GM19099 (cell line): ENCODE measurements around the gene CBR4.

ENCODE experiments used
- POLR2A ChIP-seq: IDR thresholded peaks from 3 replicates; pipeline ENCODE4 v1.6.1; 2011; ENCODE audit warnings: low read depth; ENCODE audit not compliant: insufficient read length; ENCODE audit errors: extremely low read depth

Gene CBR4

DNA sequence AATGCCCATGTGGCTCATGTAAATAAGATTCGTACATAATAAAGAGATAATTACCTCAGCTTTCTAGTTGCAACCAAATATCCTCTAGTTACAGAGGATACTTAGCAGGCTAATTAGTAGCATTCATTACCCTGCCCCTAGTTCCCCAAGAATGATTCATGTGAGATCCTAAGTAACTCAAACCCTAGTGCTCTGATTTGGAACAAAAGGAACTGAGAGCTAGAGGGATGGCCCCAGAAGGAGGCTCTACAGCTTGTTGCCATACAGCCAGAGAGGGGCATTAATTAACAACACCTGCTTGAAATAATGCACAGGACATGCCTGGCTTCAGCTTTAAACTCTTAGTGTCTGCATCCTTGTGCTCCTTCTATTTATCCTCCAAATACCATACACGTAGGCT lies 32.6 kb upstream of the CBR4 start:
- no peak for TF ChIP-seq POLR2A

- TF ChIP-seq POLR2A = no peak
These were observed 30.7 kb upstream of the CBR4 start for GRCh38 chr4:169040559-169041261.

DNA sequence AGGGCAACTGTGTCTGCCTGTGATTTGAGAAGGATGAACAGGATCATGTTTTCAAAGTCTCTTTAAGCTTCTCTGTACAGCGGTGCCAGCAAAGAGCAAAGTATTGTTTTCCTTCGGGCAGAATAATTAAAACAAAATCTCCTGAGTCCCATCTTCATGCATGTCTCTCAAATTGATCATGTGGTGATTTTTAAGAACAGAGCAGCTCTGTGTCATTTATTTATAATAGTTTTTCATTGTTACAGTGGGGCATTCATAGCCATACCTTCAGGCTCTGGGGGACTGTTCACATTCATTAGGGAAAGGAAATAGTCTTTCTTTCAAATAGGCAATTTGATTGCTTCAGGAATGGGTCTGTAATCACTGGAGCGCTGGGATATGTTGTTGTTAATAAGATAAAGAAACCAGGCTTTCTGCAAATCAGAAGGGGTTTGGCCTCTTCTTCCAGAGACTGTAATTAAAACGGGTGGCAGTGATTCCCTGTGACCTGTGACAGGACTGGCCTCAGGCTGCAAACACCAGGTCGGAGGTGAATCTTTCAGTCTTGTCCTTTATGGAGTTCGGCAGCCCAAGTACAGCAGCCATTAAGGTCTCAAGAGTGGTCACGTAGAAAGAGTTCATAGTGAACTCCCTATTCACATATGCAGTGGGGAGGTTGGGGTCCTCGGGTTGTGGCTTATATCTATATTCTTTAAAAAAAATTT lies 29.3 kb upstream of the CBR4 start:
- no peak for TF ChIP-seq POLR2A

- TF ChIP-seq POLR2A = no peak
These were observed 27.5 kb upstream of the CBR4 start for GRCh38 chr4:169037506-169037905.

GRCh38 chr4:169033660-169034059 lies 23.6 kb upstream of the CBR4 start:
- no peak for TF ChIP-seq POLR2A

DNA sequence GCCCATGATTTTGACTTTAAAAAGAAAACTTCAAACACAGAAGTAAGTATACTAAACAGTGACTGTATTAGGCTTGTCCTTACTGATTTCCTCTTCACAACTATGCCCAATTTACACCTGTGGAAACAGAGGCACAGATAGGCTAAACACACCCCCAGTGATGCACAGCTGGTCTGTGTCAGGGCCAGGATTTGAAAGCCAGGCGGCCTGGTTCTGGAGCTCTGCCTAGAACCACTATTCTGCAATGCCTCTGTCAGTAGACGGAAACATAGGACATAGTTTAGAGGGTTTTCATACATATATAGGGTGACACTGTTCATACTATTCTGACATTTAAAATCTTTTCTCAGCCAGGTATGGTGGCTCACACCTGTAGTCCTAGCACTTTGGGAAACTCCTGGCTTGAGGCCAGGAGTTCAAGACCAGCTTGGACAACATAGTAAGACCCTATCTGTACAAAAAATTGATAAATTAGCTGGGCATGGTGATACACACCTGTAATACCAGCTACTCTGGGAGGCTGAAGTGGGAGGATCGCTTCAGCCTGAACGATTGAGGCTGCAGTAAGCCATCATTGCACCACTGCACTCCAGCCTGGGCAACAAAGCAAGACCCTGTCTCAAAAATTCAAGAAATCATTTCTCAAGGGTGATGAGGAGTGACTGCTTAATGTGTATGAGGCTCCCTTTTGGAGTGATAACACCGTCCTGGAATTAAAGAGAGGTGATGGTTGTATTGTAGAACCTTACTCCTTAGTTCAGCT lies 23.0 kb upstream of the CBR4 start:
- TF ChIP-seq POLR2A = no peak

- no peak for TF ChIP-seq POLR2A
These were observed 22.1 kb upstream of the CBR4 start for GRCh38 chr4:169032194-169032593.

GRCh38 chr4:169031392-169031791 lies 21.3 kb upstream of the CBR4 start:
- TF ChIP-seq POLR2A = no peak

- TF ChIP-seq POLR2A = no peak
These were observed 20.5 kb upstream of the CBR4 start for GRCh38 chr4:169030562-169030982.

DNA sequence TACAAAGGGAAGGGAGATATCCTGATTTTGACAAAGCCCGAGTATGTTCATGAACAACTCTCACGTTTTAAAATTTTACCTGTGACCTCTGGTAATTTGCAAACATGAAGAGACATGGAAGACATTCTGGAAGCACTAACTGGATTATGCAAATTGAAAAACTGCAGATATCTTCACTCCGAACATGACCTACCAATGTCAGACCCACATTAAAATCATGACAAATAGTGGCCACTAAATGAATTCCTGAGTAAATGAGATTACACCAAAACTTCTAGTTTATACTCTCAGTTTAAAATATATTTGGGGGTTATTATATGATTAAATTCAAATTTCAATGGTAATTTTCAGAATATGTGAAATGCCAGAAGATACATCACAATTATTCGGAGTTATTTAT lies 19.9 kb upstream of the CBR4 start:
- no peak for TF ChIP-seq POLR2A

GRCh38 chr4:169027663-169028062 lies 17.6 kb upstream of the CBR4 start:
- no peak for TF ChIP-seq POLR2A

GRCh38 chr4:169025184-169025583 lies 15.1 kb upstream of the CBR4 start:
- no peak for TF ChIP-seq POLR2A

DNA sequence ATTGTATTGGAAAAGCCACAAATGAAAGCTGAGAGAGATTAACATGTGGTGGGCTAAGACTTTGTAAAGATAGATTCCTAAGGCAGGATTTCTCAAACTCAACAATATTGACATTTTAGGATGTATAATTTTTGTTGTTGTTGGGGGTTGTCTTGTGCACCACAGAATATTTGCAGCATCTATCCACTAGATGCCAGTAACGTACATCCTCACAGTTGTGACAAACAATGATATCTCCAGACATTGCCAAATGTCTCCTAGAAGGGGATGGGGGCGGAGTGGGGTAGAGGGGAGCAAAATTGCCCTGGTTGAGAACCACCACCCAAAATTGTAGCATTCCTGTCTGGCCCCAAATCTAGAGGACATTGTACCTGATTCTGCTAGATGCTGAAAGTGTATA lies 14.7 kb upstream of the CBR4 start:
- no peak for TF ChIP-seq POLR2A

DNA sequence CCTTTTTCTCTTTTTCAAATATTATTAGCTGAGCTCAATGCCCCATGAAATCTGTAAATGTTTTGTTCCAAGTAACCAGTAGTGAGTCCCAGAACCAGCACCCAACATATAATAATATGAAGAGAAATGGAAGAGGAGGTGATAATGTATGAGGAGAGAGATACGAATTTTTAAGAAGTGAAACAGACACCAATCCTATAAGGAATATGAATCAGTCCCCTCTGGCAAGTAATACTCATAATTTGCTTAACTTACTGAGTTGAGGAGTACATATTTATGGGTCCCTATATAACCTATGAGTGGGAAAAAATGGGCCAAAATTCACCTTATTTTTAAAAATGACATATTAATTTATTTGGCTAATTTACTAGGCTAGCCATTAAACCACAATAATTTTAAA lies 8.4 kb upstream of the CBR4 start:
- no peak for TF ChIP-seq POLR2A

- TF ChIP-seq POLR2A = no peak
These were observed 7.9 kb upstream of the CBR4 start for GRCh38 chr4:169017971-169018370.

DNA sequence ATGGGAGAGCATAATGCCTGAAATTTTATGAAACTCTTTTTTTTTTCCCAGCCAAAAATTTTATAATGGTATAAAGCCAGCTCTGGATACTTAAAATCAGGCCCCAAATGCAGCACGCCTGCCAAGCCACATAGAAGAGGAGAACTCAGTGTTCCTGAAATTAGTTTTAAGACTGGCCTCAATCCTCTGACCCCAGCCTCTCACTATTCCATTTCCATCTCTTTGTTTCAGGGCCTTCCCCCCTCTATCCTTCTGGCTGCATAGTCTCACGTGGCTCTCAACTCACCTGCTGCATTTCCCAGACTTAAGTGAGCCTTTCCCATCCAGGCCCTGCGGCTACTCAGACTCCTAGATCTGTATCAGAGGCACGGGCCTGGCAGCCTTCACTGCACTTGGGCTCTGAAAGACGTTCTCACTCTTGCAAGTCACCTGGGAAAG lies 5.2 kb upstream of the CBR4 start:
- no peak for TF ChIP-seq POLR2A
